PC-3 (cell line): ENCODE results near the gene ZNF148.

Source experiments
- CTCF ChIP-seq: fragments of 300-600 bp; sonication (generic); conservative IDR thresholded peaks from 2 replicates; pipeline ENCODE4 v1.5.1; 2017; ENCODE audit warnings: antibody characterized with exemption, low read depth, mild to moderate bottlenecking, low read length
- EZH2 ChIP-seq: fragments of 300-600 bp; sonication (generic); IDR thresholded peaks from one replicate; pipeline ENCODE4 v1.6.1; 2017; ENCODE audit warnings: antibody characterized with exemption, mild to moderate bottlenecking, low read length; ENCODE audit not compliant: unreplicated experiment
- EZH2phosphoT487 ChIP-seq: fragments of 300-600 bp; sonication (generic); IDR thresholded peaks from 2 replicates; pipeline ENCODE4 v1.6.1; 2018; ENCODE audit warnings: mild to moderate bottlenecking, antibody characterized with exemption, low read length, borderline replicate concordance

- no peak for TF ChIP-seq CTCF
- TF ChIP-seq EZH2, result no peak
- TF ChIP-seq EZH2phosphoT487, result no peak
Observed at GRCh38 chr3:125211523-125212090, 163.5 kb downstream of the ZNF148 start.
